H1 (cell line): ENCODE data around the gene ACY1. TPM values are rescaled to one million over a fixed set of nuclear protein-coding genes. Genes with fewer than 3 reads are reported as not detected.

Experiments used
- CTCF ChIA-PET: fragments of 300-600 bp; sonication (Branson Sonifier 250); formaldehyde crosslinking; loops from one replicate; lab custom pipeline; 2021; ENCODE audit not compliant: partially characterized antibody; lab: Charles Lee
- POLR2A ChIA-PET: fragments of 300-600 bp; sonication (Branson Sonifier 250); formaldehyde crosslinking; loops from one replicate; lab custom pipeline; 2021; ENCODE audit warnings: inconsistent platforms; ENCODE audit not compliant: partially characterized antibody; lab: Charles Lee
- DNase-seq, 2 experiments: peaks; one replicate each; pipeline versions ENCODE4 v3.0.0 to v3.0.0-alpha.2; 2010 to 2022; ENCODE audit warnings: low spot score in 2 of 2, low read depth in 1 of 2, mixed read lengths in 1 of 2
- FAIRE-seq: peaks from 2 replicates; lab custom pipeline; 2011; peaks lifted over from hg19 to GRCh38; lab: Jason Lieb, UNC
- H2AFZ ChIP-seq: 2 replicates; pipeline ENCODE4 v1.8.1; 2012; ENCODE audit warnings: low read length, inconsistent platforms
- H2AK5ac ChIP-seq: 2 replicates; pipeline ENCODE4 v1.6.1; 2013; ENCODE audit warnings: low read depth, low read length
- H2BK120ac ChIP-seq: replicated peaks from 2 replicates; pipeline ENCODE3; 2013; ENCODE audit warnings: low read depth, low read length, inconsistent platforms
- H2BK12ac ChIP-seq: 2 replicates; pipeline ENCODE4 v1.6.1; 2013; ENCODE audit warnings: low read depth, low read length
- H2BK15ac ChIP-seq: 2 replicates; pipeline ENCODE4 v1.6.1; 2013; ENCODE audit warnings: low read length
- H2BK20ac ChIP-seq: 2 replicates; pipeline ENCODE4 v1.6.1; 2013; ENCODE audit warnings: low read length
- H2BK5ac ChIP-seq: 2 replicates; pipeline ENCODE4 v1.6.1; 2013; ENCODE audit warnings: low read depth, low read length
- H3K14ac ChIP-seq: 2 replicates; pipeline ENCODE4 v1.6.1; 2013; ENCODE audit warnings: inconsistent platforms; ENCODE audit not compliant: insufficient read length
- H3K18ac ChIP-seq: 2 replicates; pipeline ENCODE4 v1.6.1; 2013; ENCODE audit warnings: low read length; ENCODE audit errors: extremely low read depth
- H3K23ac ChIP-seq: 2 replicates; pipeline ENCODE4 v1.6.1; 2013; ENCODE audit warnings: inconsistent platforms; ENCODE audit not compliant: insufficient read length
- H3K23me2 ChIP-seq: 2 replicates; pipeline ENCODE4 v1.6.1; 2013; ENCODE audit warnings: low read depth, low read length
- H3K27ac ChIP-seq: 2 replicates; pipeline ENCODE4 v1.6.1; 2011; ENCODE audit warnings: low read depth, low read length, inconsistent platforms
- H3K27me3 ChIP-seq, 4 experiments: replicated peaks in 1 of 4; 1 replicate in 1 of 4; 2 replicates in 3 of 4; pipeline versions ENCODE4 v1.6.1 to v1.8.1; 2011 to 2013; ENCODE audit warnings: low read length in 3 of 4, mild to moderate bottlenecking in 3 of 4, inconsistent platforms in 2 of 4, mixed read lengths in 2 of 4, moderate library complexity in 1 of 4; ENCODE audit not compliant: control insufficient read depth in 3 of 4, insufficient read depth in 3 of 4; ENCODE audit errors: extremely low read depth in 1 of 4
- H3K36me3 ChIP-seq, 4 experiments: 2 replicates each; pipeline versions ENCODE4 v1.6.1 to v1.8.1; 2011 to 2013; ENCODE audit warnings: mild to moderate bottlenecking in 4 of 4, low read length in 3 of 4, moderate library complexity in 2 of 4, control low read depth in 1 of 4, inconsistent platforms in 1 of 4; ENCODE audit not compliant: insufficient read depth in 4 of 4, control insufficient read depth in 2 of 4
- H3K4ac ChIP-seq: replicated peaks from 2 replicates; pipeline ENCODE3; 2013; ENCODE audit warnings: low read length, low read depth, mixed read lengths, inconsistent platforms; ENCODE audit not compliant: insufficient read length
- H3K4me1 ChIP-seq, 4 experiments: replicated peaks in 1 of 4; 1 replicate in 1 of 4; 2 replicates in 3 of 4; pipeline versions ENCODE4 v1.6.1 to v1.8.1; 2011 to 2013; ENCODE audit warnings: low read length in 3 of 4, inconsistent platforms in 2 of 4, mixed read lengths in 1 of 4; ENCODE audit not compliant: insufficient read depth in 4 of 4, control insufficient read depth in 3 of 4
- H3K4me2 ChIP-seq, 2 experiments: 2 replicates each; pipeline versions ENCODE4 v1.6.1 to v1.8.1; 2011 to 2013; ENCODE audit warnings: low read depth in 2 of 2, low read length in 2 of 2, control low read depth in 1 of 2, inconsistent platforms in 1 of 2, mild to moderate bottlenecking in 1 of 2; ENCODE audit not compliant: insufficient read depth in 1 of 2
- H3K4me3 ChIP-seq, 4 experiments: fragments of 200-600, 300-600 bp in 1 of 4; sonication (generic), shearing (Covaris generic), sonication (Bioruptor Twin) in 1 of 4; 2 replicates each; pipeline versions ENCODE4 v1.5.1 to v1.8.1; 2011 to 2016; ENCODE audit warnings: low read length in 4 of 4, low read depth in 3 of 4, control low read depth in 2 of 4, inconsistent platforms in 2 of 4, mild to moderate bottlenecking in 2 of 4, mixed read lengths in 1 of 4, moderate library complexity in 1 of 4; ENCODE audit not compliant: insufficient read depth in 2 of 4; ENCODE audit errors: extremely low read depth in 1 of 4
- H3K56ac ChIP-seq: replicated peaks from 2 replicates; pipeline ENCODE3; 2013; ENCODE audit warnings: low read depth, mild to moderate bottlenecking, mixed read lengths, low read length, inconsistent platforms; ENCODE audit not compliant: insufficient read length
- H3K79me1 ChIP-seq: 2 replicates; pipeline ENCODE4 v1.6.1; 2013; ENCODE audit warnings: low read depth, low read length, control low read depth
- H3K79me2 ChIP-seq, 2 experiments: 2 replicates each; pipeline versions ENCODE4 v1.6.1 to v1.8.1; 2012 to 2013; ENCODE audit warnings: low read length in 2 of 2, mild to moderate bottlenecking in 2 of 2, inconsistent platforms in 1 of 2; ENCODE audit not compliant: insufficient read depth in 2 of 2, control insufficient read depth in 1 of 2
- H3K9ac ChIP-seq, 4 experiments: replicated peaks in 1 of 4; 1 replicate in 1 of 4; 2 replicates in 3 of 4; pipeline versions ENCODE4 v1.6.1 to v1.8.1; 2011 to 2013; ENCODE audit warnings: low read depth in 3 of 4, low read length in 3 of 4, control low read depth in 2 of 4, mild to moderate bottlenecking in 2 of 4, moderate library complexity in 2 of 4, inconsistent platforms in 1 of 4; ENCODE audit errors: extremely low read depth in 1 of 4
- H3K9me3 ChIP-seq, 2 experiments: 2 replicates each; pipeline versions ENCODE4 v1.6.1 to v1.8.1; 2012 to 2013; ENCODE audit warnings: mild to moderate bottlenecking in 2 of 2, moderate library complexity in 2 of 2, control low read depth in 1 of 2, inconsistent platforms in 1 of 2, low read depth in 1 of 2, low read length in 1 of 2, mixed read lengths in 1 of 2; ENCODE audit not compliant: insufficient read depth in 2 of 2
- H4K20me1 ChIP-seq, 2 experiments: replicated peaks in 1 of 2; 2 replicates each; pipeline versions ENCODE3 to v1.8.1; 2011 to 2013; ENCODE audit warnings: inconsistent platforms in 2 of 2, low read length in 2 of 2, mild to moderate bottlenecking in 1 of 2; ENCODE audit not compliant: insufficient read depth in 2 of 2, control insufficient read depth in 1 of 2
- H4K5ac ChIP-seq: 2 replicates; pipeline ENCODE4 v1.6.1; 2013; ENCODE audit warnings: low read length, low read depth, mixed read lengths, inconsistent platforms; ENCODE audit not compliant: insufficient read length
- H4K8ac ChIP-seq: 2 replicates; pipeline ENCODE4 v1.8.0; 2013; ENCODE audit warnings: mild to moderate bottlenecking, moderate library complexity, low read length, inconsistent platforms; ENCODE audit not compliant: insufficient read depth; ENCODE audit errors: extremely low read depth
- H4K91ac ChIP-seq: replicated peaks from 2 replicates; pipeline ENCODE3; 2013; ENCODE audit warnings: low read length, mixed read lengths, inconsistent platforms; ENCODE audit not compliant: insufficient read length
- ATF3 ChIP-seq: IDR thresholded peaks from 2 replicates; pipeline ENCODE4 v1.6.1; 2011; ENCODE audit warnings: low read depth, mild to moderate bottlenecking, low read length; ENCODE audit not compliant: insufficient read depth
- BRCA1 ChIP-seq: IDR thresholded peaks from 2 replicates; pipeline ENCODE4 v1.6.1; 2012; ENCODE audit warnings: low read depth, low read length, improper control_type of control experiment
- CBX5 ChIP-seq: fragments of 300-800, 300-1000 bp; sonication (generic); IDR thresholded peaks from 2 replicates; pipeline ENCODE4 v1.7.1; 2016; ENCODE audit warnings: antibody characterized with exemption, low read length, low read depth
- GABPA ChIP-seq: IDR thresholded peaks from 2 replicates; pipeline ENCODE4 v1.6.1; 2011; ENCODE audit warnings: mild to moderate bottlenecking, low read length, moderate library complexity, borderline replicate concordance; ENCODE audit not compliant: insufficient read depth
- KDM5A ChIP-seq: fragments of 200-600 bp; IDR thresholded peaks from 2 replicates; pipeline ENCODE4 v1.7.1; 2012; ENCODE audit warnings: mild to moderate bottlenecking, low read length, inconsistent platforms, mixed read lengths
- PHF8 ChIP-seq: fragments of 200-600 bp; sonication (generic); conservative IDR thresholded peaks from 2 replicates; pipeline ENCODE4 v1.7.1; 2012; ENCODE audit warnings: low read depth, mild to moderate bottlenecking, inconsistent platforms, low read length, moderate library complexity
- POU5F1 ChIP-seq: IDR thresholded peaks from 2 replicates; pipeline ENCODE4 v1.6.1; 2011; ENCODE audit warnings: low read depth, mild to moderate bottlenecking, low read length, moderate library complexity
- SIN3A ChIP-seq, 2 experiments: IDR thresholded peaks in 1 of 2; conservative IDR thresholded peaks in 1 of 2; 2 replicates each; pipeline ENCODE4 v1.6.1; 2011 to 2012; ENCODE audit warnings: low read length in 2 of 2, improper control_type of control experiment in 1 of 2, low read depth in 1 of 2, mild to moderate bottlenecking in 1 of 2
- SUZ12 ChIP-seq: fragments of 200-600 bp; sonication (generic); IDR thresholded peaks from 2 replicates; pipeline ENCODE4 v1.6.1; 2012; ENCODE audit warnings: mild to moderate bottlenecking, inconsistent platforms, low read length, moderate library complexity, mixed read lengths
- TBP ChIP-seq: IDR thresholded peaks from 2 replicates; pipeline ENCODE4 v1.6.1; 2011; ENCODE audit warnings: low read depth, low read length, improper control_type of control experiment
- ZNF274 ChIP-seq: IDR thresholded peaks from 2 replicates; pipeline ENCODE4 v1.7.0; 2012; ENCODE audit warnings: low read length, borderline replicate concordance; ENCODE audit errors: extremely low read depth
- WGBS, 2 experiments: shearing (Covaris generic) in 1 of 2; methylation state at CpG; one replicate each; pipeline versions ENCODE4 v1.1.6 to v1.1.7; 2013 to 2015; ENCODE audit warnings: low lambda C conversion rate in 2 of 2, mixed read lengths in 2 of 2, inconsistent platforms in 1 of 2, low coverage in 1 of 2, missing lambda C conversion rate in 1 of 2; ENCODE audit not compliant: insufficient replicate concordance in 2 of 2, insufficient coverage in 1 of 2, insufficient read length in 1 of 2; ENCODE audit errors: extremely low coverage in 1 of 2, missing lambda C conversion rate in 1 of 2; 5-methylcytosine and 5-hydroxymethylcytosine counted together
- polyA plus RNA-seq, 7 experiments: library from polyadenylated mRNA; depleted of rRNA in 3 of 7; stranded (reverse) in 5 of 7; unstranded in 2 of 7; fragments of >200 nt in 5 of 7; fragments of 200-250 nt in 2 of 7; gene quantifications; 1 replicate in 5 of 7; 2 replicates in 1 of 7; 4 replicates in 1 of 7; pipeline versions ENCODE4 v1.2.1 to v1.2.3, GENCODE V29; 2011 to 2013; ENCODE audit warnings: missing spikeins in 2 of 7, mixed read lengths in 2 of 7
- total RNA-seq: library from RNA; stranded (reverse); fragmentation: NEBNext Ultra II Directional; extraction: Animal tissue kit (Norgen Biotek cat#: 25700); gene quantifications from 2 replicates; pipeline ENCODE4 v1.2.1, GENCODE V29; 2021
- TF ChIP-seq, protein P1 (sequence below): IDR thresholded peaks from 2 replicates; pipeline ENCODE4 v1.6.1; 2012; ENCODE audit warnings: inconsistent platforms

The ACY1 gene
- total and polyA plus RNA-seq, 2 of the 8 experiments (the other 6 are each of a cell fraction or from before 2014, with no cell fraction given) = 48.3 to 113 TPM

DNA sequence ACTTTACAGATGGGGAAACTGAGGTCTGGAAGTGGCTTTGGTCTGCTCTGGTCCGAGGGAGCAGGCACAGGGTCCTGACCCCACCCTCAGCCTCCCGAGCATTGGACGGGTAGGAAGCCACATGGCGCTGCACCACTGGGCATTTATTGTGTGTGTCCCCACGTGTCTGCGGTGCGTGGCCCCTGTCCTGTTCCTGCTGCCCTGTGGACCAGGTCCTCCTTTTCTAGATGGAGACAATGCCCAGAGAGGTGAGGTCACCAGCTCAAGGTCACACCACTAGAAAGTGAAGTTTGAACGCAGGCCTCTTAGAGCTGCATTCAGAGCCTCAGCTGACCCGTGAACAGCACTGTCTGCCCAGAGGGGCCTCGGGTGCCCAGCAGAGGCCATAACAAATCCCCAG, 46.2 kb downstream of the ACY1 start:
- Histone ChIP-seq H4K20me1 (no peaks in the 10 kb centered on the region), H3K4me1 (peaks cover 0 to 2% (median 0%) of the 10 kb centered on the region in 4 experiments; a peak in 2 of 7 replicates), H3K56ac (no peak overlapping the region), H2AK5ac (no peak overlapping the region), H2AFZ (no peak overlapping the region), H3K27me3 (no peaks in the 10 kb centered on the region), H3K4ac (no peak overlapping the region), H3K27ac (no peak overlapping the region), H3K4me2 (no peak overlapping the region), H3K36me3 (no peaks in the 10 kb centered on the region), H2BK120ac (no peak overlapping the region), H3K23me2 (no peaks in the 10 kb centered on the region), H3K9ac (no peak overlapping the region), H2BK15ac (no peak overlapping the region), H2BK12ac (no peak overlapping the region), H3K4me3 (no peak overlapping the region), H3K79me1 (no peaks in the 10 kb centered on the region), H2BK20ac (no peak overlapping the region), H3K14ac (no peak overlapping the region), H4K8ac (no peak overlapping the region), H3K9me3 (no peaks in the 10 kb centered on the region), H3K79me2 (no peaks in the 10 kb centered on the region), H3K18ac (no peak overlapping the region), H4K91ac (no peak overlapping the region), H2BK5ac (no peak overlapping the region), H3K23ac (no peak overlapping the region), H4K5ac (no peak overlapping the region)
- POLR2A ChIA-PET = interaction anchor here (0.7 to 0.8 kb wide), 2 partner anchors 14 to 16 kb away, joined by 3 read pairs; no protein-coding TSS in a partner anchor
- WGBS, 2 experiments = 88% methylated on average over 10 of the region's 10 CpGs; no CpG with 5 or more reads in 1 of the 2 experiments
- CTCF ChIA-PET = interaction anchor here (0.6 to 9.4 kb wide), 10 partner anchors 10 to 359 kb away, joined by 3 to 124 read pairs (median 8); no protein-coding TSS in a partner anchor
- no peak for DNase-seq
- FAIRE-seq = no peak
- TF ChIP-seq, protein P1, sequence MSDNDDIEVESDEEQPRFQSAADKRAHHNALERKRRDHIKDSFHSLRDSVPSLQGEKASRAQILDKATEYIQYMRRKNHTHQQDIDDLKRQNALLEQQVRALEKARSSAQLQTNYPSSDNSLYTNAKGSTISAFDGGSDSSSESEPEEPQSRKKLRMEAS = no peak
- TF ChIP-seq TBP = no peak
- TF ChIP-seq CBX5 = no peak
- no peak for TF ChIP-seq SUZ12
- TF ChIP-seq SIN3A (conservative IDR thresholded peaks at IDR 0.05 in 1 of 2, IDR thresholded peaks at IDR 0.05 in 1 of 2; ENCODE audit: low read depth in 1 of 2, low read length in 2 of 2) = no peak
- no peak for TF ChIP-seq POU5F1
- no peak for TF ChIP-seq KDM5A
- no peak for TF ChIP-seq ZNF274
- TF ChIP-seq ATF3 = no peak
- TF ChIP-seq BRCA1 = no peak
- no peak for TF ChIP-seq PHF8
- no peak for TF ChIP-seq GABPA
